ENCODE measurements around the gene THSD4. TPM values are rescaled to one million over a fixed set of nuclear protein-coding genes. Genes with fewer than 3 reads are reported as not detected.
A peak's percentile ranks its signal among the peaks of the same experiment; 100 is the strongest.

Gene THSD4
- total RNA-seq, 1 experiment from 2014 or later, result 29.3 TPM

DNA sequence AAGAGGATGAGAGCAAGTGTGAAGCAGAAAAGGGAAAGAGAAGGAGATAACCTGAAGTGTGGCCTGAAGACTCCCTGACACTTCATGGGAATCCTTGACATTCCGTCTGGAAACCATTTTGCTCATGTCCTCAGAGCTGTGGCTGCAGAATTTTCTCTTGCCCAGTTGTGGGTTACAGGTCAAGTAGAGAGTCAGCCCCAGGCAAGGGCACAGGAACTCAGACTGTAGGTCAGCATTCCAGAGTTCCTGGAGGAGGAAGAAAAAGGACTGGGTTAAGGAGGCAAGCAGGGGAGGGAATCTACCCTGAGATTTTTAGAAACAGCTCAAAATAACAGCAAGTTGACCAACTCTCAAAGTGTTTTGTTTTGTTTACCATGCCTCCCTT is 4.1 kb upstream of the THSD4 start:
- intact Hi-C loops (cut with micrococcal nuclease; ENCODE audit: unreplicated experiment), result loop anchor here (5.0 kb wide), 1 partner anchor 34 kb away; no protein-coding TSS in a partner anchor
- H3K79me2 ChIP-seq (ENCODE audit: low read depth), result peaks cover 5% of the 10 kb centered on the region
- POLR2A ChIA-PET (ENCODE audit: unreplicated experiment), result no interaction called here
- no peak overlapping the region for H3K4me3 ChIP-seq
- TF ChIP-seq, protein P1, sequence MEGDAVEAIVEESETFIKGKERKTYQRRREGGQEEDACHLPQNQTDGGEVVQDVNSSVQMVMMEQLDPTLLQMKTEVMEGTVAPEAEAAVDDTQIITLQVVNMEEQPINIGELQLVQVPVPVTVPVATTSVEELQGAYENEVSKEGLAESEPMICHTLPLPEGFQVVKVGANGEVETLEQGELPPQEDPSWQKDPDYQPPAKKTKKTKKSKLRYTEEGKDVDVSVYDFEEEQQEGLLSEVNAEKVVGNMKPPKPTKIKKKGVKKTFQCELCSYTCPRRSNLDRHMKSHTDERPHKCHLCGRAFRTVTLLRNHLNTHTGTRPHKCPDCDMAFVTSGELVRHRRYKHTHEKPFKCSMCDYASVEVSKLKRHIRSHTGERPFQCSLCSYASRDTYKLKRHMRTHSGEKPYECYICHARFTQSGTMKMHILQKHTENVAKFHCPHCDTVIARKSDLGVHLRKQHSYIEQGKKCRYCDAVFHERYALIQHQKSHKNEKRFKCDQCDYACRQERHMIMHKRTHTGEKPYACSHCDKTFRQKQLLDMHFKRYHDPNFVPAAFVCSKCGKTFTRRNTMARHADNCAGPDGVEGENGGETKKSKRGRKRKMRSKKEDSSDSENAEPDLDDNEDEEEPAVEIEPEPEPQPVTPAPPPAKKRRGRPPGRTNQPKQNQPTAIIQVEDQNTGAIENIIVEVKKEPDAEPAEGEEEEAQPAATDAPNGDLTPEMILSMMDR (conservative IDR thresholded peaks at IDR 0.05), result no peak
- no peak for TF ChIP-seq EZH2 (IDR thresholded peaks at IDR 0.05; ENCODE audit: low read depth)
- no peaks in the 10 kb centered on the region for H4K20me1 ChIP-seq (ENCODE audit: insufficient read depth)
- no peak overlapping the region for H3K27ac ChIP-seq
- no peaks in the 10 kb centered on the region for H3K9me2 ChIP-seq (ENCODE audit: insufficient read depth)
- CTCF ChIA-PET, result no interaction called here
- H3K4me1 ChIP-seq (replicated peaks; ENCODE audit: insufficient read depth), result peaks cover 33% of the 10 kb centered on the region
- DNase-seq, result no peak
- H3K36me3 ChIP-seq (ENCODE audit: low read depth), result no peaks in the 10 kb centered on the region
- H3K27me3 ChIP-seq (ENCODE audit: insufficient read depth, low read depth), result no peaks in the 10 kb centered on the region
- H3F3A ChIP-seq (ENCODE audit: insufficient read depth, low read depth), result peaks cover 24% of the 10 kb centered on the region
- H3K9me3 ChIP-seq (ENCODE audit: insufficient read depth, low read depth), result no peaks in the 10 kb centered on the region
- no TSS peak for BruUV-seq (replicated peaks)
- no peak overlapping the region for H2AFZ ChIP-seq
- peak overlapping the region; percentile 34; the same call in 1 of the 2 replicates for H3K4me2 ChIP-seq

GRCh38 chr15:71111950-71112349 is 3.3 kb upstream of the THSD4 start:
- Histone ChIP-seq H3K36me3 (ENCODE audit: low read depth) (no peaks in the 10 kb centered on the region), H3F3A (ENCODE audit: insufficient read depth, low read depth) (peaks cover 24% of the 10 kb centered on the region), H3K79me2 (ENCODE audit: low read depth) (peaks cover 13% of the 10 kb centered on the region), H2AFZ (no peak overlapping the region), H3K9me2 (ENCODE audit: insufficient read depth) (no peaks in the 10 kb centered on the region), H3K4me2 (no peak overlapping the region), H4K20me1 (ENCODE audit: insufficient read depth) (no peaks in the 10 kb centered on the region), H3K4me3 (no peak overlapping the region), H3K4me1 (replicated peaks; ENCODE audit: insufficient read depth) (peaks cover 36% of the 10 kb centered on the region), H3K27me3 (ENCODE audit: insufficient read depth, low read depth) (no peaks in the 10 kb centered on the region), H3K27ac (no peak overlapping the region), H3K9me3 (ENCODE audit: insufficient read depth, low read depth) (no peaks in the 10 kb centered on the region)
- no peak for DNase-seq
- ChIA-PET POLR2A (ENCODE audit: unreplicated experiment) (no interaction called here), CTCF (no interaction called here)
- TF ChIP-seq, protein P1 (conservative IDR thresholded peaks at IDR 0.05), result no peak
- intact Hi-C loops (cut with micrococcal nuclease; ENCODE audit: unreplicated experiment), result loop anchor here (5.0 kb wide), 1 partner anchor 35 kb away; no protein-coding TSS in a partner anchor
- no TSS peak for BruUV-seq (replicated peaks)

- ChIA-PET POLR2A (ENCODE audit: unreplicated experiment) (no interaction called here), CTCF (interaction anchor here (0.6 kb wide), 1 partner anchor 269 kb away, joined by 8 read pairs; no protein-coding TSS in a partner anchor)
- intact Hi-C loops (cut with micrococcal nuclease; ENCODE audit: unreplicated experiment), result loop anchor here (5.0 kb wide), 1 partner anchor 35 kb away; no protein-coding TSS in a partner anchor
- BruUV-seq (replicated peaks), result no TSS peak
- Histone ChIP-seq H4K20me1 (ENCODE audit: insufficient read depth) (no peaks in the 10 kb centered on the region), H3K9me2 (ENCODE audit: insufficient read depth) (no peaks in the 10 kb centered on the region), H3K4me1 (replicated peaks; ENCODE audit: insufficient read depth) (peaks cover 41% of the 10 kb centered on the region), H3K4me2 (no peak overlapping the region), H3K79me2 (ENCODE audit: low read depth) (peaks cover 17% of the 10 kb centered on the region), H3K4me3 (no peak overlapping the region), H3K9me3 (ENCODE audit: insufficient read depth, low read depth) (no peaks in the 10 kb centered on the region), H3K36me3 (ENCODE audit: low read depth) (no peaks in the 10 kb centered on the region), H2AFZ (no peak overlapping the region), H3K27me3 (ENCODE audit: insufficient read depth, low read depth) (no peaks in the 10 kb centered on the region), H3F3A (ENCODE audit: insufficient read depth, low read depth) (peaks cover 24% of the 10 kb centered on the region), H3K27ac (no peak overlapping the region)
- TF ChIP-seq EZH2 (IDR thresholded peaks at IDR 0.05; ENCODE audit: low read depth), result no peak
- TF ChIP-seq, protein P1 (conservative IDR thresholded peaks at IDR 0.05), result no peak
- peak in 1 of 2 experiments; percentile 37 for DNase-seq
Observed at GRCh38 chr15:71112429-71112828, 2.8 kb upstream of the THSD4 start.
